Ammon's horn (tissue), 1 donor: Measurements from ENCODE around the gene ARAP3.

Experiments used
- DNase-seq: peaks from one replicate; pipeline ENCODE4 v3.0.0-alpha.2; 2016; ENCODE audit warnings: low spot score

ARAP3 gene

DNA sequence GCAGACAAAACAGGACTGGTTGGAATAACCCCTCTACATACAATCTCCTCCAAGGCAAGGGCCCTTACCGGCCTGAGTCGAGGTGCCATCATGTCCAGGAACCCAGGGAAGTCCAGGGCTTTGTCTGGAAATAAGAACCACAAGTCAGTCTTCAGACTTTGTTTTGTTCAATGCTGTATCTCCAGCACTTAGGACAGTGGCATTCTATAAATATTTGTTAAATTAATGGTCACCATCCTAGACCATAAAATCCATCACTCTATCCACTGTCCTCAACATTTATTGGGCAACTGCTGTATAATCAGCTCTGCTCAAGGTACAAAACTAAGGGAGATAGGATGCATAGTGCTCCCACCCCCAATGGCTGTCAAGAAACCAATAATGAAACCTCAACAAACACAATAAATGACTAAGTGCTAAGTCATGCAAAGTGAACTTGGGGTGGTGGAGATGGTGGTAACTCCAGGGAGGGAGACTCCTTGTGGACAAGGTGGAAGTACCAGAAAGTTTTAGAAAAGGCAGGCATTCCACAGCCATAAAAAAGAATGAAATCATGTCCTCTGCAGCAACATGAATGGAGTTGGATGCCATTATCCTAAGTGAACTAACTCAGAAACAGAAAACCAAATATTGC, 40.3 kb downstream of the ARAP3 start:
- no peak for DNase-seq

DNA sequence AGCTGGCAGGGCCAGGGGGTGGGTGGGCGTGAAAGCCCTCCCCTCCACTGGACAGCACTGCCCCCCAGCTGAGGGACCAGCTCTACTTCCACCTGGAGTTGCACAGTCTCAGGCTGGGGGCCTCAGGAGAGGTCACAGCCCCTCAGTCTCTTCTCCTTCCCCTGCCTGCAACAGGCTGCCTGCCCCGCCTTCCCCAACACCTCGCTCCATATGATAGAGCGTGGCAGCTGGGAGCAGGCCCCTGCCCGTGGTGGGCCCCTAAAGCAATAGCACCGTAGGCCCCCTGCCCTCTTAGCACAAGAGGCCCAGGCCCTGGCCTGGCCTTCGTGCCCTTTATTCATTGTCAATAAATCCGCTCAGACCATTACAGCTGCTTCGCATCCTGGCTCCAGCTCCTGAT, 41.3 kb downstream of the ARAP3 start:
- no peak for DNase-seq

DNA sequence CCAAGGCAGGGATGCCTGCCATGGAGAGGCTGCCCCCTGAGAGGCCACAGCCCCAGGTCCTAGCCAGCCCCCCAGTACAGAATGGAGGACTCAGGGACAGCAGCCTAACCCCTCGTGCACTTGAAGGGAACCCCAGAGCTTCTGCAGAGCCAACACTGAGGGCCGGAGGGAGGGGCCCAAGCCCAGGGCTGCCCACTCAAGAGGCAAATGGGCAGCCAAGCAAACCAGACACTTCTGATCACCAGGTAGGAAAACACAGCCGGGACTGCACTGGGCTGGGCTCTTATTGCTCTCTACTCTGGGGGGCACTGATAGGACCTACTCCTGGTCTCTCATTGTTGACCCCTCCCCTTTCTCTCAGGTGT, 42.0 kb downstream of the ARAP3 start:
- DNase-seq = no peak

DNA sequence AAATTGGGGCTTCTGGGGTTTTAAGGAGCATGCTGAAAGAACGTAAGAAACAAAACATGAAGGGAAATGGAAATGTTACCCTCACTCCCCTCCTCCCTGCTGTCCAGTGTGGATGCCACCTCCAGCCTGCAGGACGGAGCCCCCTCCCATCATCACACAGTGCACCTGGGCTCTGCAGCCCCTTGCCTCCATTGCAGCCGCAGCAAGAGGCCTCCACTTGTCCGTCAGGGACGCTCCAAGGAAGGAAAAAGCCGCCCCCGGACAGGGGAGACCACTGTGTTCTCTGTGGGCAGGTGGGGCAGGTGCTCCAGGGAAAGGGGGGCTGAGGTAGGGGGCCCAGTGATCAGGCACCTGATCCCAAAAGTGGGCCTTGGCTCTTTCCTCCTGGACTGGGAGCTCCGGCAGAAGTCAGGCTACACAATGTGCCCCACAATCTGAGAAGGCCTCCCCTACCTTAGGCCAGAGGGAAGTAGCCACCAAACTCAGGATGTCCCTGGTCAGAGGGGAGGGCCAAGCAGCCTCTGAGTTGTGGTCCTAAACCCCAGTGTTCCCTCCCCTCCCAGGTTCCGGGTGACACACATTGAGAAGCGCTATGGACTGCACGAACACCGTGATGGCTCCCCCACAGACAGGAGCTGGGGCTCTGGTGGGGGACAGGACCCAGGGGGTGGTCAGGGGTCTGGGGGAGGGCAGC, 42.5 kb downstream of the ARAP3 start:
- no peak for DNase-seq

DNA sequence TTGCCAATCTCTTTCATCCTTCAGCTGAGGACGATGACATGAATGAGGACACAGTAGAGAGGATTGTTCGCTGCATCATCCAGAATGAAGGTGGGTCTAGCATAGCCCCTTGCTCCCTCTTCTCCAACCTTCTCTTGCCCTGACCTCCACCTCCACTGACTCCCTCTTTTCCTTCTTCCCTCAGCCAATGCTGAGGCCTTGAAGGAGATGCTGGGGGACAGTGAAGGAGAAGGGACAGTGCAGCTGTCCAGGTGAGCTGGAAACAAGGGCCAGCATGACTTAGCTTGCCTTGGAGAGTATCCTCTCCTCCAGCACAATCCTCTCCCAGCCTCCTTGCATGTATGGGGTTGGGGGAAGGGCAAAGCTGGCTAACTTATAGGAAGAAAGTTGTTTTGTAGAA, 43.3 kb downstream of the ARAP3 start:
- no peak for DNase-seq

DNA sequence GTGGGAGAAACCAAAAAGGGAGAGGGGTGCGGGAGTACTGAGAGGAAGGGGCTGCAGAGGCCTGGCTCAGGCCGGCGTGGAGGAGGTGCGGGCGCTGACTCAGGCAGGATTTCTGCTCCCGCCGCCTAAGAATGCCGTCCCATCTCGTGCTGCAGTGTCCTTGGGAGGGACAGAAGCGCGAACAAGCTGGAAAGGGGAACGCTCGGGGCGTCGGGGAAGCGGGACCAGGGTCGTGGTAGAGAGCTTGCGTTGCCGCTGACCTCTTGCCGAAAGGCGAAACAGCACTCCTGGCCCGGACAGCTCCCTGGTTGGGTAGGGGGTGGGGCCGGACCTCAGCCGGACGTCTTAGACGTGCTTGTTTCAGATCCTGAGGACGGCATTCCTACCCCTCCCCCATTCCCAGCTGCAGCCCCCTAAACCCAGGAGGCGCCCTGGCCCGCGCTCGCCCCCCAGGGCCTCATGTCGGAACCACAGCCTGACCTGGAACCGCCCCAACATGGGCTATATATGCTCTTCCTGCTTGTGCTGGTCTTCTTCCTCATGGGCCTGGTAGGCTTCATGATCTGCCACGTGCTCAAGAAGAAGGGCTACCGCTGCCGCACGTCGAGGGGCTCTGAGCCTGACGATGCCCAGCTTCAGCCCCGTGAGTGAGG, 44.1 kb downstream of the ARAP3 start:
- DNase-seq = peak; percentile 50

DNA sequence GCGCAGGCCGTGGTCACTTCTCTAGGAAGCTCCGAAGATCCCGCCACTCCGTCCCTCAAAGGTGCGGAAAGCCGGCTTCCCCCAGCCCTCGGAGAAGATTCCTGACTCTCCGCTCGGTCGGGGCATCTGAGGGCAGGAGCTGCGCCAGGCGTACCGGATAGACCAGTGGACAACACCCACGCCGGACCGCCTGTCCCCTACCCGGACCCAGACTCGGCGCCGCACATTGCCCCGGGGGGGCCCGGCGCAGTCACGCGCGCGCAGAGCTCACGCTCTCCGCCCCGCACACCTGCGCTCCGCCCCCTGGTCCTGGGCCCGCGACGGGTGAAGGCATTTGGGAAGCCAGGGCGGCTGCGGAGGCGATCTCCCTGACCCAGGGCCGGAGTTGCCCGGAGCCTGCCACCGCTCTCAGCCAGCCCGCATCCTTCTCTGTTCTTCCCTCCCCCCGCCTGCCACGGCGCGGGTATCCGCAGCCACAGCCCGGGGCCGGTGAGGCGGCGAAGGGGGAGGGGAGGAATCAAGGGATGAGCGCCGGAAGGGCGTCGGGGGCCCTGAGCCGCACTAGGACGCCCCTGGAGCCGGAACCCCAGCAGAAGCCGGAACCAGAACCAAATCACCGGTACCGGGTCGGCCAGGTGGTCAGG, 44.8 kb downstream of the ARAP3 start:
- DNase-seq = no peak

DNA sequence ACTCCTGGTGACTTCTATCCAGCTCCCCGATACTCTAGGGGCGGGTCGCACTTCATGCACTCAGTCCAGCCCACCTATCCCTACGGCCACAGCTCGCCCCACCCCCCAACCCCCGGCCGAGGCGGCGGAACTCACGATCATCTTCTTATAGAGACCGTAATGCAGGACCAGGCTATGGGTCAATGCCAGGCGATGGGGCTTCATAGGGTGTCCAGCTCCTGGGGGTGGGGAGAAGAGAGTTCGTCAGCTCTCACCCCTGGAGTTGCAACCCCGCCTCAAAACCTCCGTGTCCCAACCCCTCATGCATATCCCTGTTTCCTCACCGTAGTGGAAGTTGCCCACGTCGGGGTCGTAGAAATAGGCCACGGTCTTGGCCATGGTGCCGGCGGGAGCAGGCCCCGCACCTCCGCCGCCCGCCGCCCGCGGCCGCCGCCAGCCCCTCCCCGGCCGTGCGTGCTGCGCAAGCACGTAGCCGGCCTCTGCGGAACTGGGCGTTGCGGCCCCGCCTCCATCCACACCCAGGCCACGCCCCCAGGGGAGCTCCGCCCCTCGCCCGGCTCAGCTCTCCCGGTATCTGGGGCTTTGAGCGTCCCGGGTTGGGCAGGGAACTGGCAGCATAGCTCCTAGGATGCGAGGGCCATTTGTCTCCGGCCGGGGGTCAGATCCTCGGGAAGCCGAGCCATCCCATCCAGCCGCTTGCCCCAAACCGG, 45.5 kb downstream of the ARAP3 start, which contains the start of the genes HDAC3 and RELL2:
HDAC3 (minus strand) TSS at position 437 of the 710 bp plus-strand sequence; CDS start at position 378, 59 bp downstream.
RELL2 (plus strand) TSS at position 585 of the 710 bp plus-strand sequence. CDS start 1,229 bp downstream, outside the sequence.
- DNase-seq = peak; percentile 97

DNA sequence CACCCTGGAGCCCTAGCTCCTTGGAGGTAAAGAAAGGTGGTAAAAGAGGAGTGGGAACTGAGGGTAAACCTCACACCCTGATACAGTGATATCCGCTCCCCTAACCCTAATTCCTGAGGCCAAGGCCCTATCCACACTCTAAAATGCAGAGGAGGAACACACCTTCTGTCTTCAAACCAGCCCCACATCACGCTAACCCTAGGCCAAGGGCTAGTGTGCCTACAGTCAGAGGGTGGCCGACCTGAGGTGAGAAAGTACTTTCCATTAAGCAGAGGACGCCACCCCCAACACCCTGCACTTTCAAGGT, 46.0 kb downstream of the ARAP3 start:
- no peak for DNase-seq

DNA sequence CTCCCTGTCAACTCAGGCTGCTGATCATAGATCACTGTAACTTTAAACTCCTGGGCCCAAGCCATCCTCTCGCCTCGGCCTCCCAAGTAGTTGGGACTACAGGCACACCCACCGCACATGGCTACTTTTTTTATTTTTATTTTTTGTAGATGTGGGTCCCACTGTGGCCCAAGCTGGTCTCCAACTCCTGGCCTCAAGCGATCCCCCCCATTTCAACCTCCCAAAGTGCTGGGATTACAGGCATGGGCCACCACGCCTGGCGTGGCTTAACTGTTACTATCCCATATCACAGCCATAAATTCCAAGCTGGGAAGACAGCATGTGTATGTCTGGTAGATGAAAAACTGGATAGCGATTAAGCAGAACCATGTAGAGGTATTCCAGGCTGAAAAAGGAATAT, 46.4 kb downstream of the ARAP3 start:
- DNase-seq = no peak

DNA sequence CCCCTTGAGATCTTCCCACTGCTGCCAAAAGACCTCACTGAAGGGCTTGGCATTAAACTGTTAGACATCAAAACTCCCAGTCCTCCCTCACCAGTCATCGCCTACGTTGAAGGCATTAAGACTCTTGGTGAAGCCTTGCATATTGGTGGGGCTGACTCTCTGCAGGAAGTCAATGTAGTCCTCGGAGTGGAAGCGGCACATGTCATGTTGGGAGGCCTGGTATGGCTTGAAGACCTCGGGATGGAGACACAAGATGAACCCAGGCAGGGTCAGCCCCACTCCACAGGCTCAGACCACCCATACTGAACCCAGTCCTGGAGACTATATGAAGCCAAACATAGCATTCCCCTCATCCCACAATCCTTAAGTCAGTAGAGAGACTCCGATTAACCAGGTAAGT, 47.3 kb downstream of the ARAP3 start:
- no peak for DNase-seq

DNA sequence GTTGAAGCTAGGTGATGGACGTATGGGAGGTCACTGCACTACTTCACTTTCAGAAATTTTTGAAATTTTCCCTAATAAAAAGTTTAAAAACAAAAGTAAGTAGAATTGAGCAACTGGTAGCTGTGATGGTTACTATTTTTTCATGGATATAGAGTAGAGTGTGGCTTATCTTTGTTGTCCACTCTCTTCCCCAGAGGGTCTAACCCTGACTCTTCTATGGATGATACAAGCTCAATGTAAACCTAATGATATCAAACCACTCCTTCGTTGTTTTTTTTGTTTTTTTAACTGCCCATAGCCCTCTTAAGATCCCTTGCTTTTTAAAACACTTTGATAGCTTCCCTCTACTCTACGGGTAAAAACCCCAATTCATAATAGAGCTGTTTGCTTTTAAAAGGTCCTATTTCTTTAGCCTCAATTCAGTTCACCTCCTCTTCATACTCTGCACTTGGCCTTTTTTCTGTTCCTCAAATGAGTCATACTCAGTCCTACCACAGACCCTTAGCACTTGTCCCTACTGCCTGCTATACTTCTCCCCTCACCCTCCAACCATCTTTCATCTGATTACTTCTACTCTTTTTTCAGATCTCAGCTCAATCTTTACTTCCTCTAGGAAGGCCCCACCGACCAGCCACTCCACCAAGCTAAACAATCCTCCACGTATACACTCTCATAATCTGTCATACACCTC, 48.0 kb downstream of the ARAP3 start:
- DNase-seq = no peak

DNA sequence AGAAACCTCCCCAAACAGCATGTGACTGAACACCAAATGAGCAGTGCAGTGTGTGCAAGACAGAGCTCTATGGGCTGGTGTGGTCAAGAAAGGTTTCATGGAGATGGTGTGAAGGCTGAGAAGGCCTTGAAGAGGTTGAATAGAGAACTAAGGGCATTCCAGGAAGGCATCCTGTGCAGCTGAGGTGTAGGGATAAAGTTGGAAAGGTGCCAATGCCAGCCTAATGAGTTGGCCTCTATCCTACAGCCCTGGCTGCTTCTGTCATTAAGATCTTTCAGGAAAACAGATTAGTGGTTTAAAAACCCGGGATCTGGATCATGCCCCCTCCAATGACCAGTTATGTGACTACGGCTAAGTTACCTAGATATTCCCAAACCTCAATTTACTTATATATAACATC, 49.4 kb downstream of the ARAP3 start:
- DNase-seq = no peak

DNA sequence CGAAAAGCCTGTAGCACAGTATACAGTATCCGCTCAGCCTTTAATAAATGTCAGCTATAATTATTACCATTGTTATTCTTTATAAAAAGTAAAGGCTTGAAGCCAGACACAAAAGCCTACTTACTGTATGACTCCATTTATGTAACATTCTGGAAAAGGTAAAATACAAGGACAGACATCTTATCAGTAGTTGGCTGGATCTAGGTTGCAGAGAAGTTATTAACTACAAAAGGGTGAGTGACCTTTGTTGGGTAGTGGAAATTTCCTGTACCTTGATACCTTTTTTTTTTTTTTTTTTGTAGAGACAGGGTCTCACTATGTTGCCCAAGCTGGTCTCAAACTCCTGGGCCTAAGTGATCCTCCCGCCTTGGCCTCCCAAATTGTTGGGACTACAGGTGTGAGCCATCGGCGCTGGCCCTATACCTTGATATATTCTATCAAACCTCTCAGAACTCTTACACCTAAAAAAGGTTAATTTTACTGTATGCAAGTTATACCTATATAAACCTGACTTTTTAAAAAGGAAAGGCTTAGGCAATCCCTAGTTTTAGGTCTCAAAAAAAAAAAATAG, 51.4 kb downstream of the ARAP3 start:
- no peak for DNase-seq

DNA sequence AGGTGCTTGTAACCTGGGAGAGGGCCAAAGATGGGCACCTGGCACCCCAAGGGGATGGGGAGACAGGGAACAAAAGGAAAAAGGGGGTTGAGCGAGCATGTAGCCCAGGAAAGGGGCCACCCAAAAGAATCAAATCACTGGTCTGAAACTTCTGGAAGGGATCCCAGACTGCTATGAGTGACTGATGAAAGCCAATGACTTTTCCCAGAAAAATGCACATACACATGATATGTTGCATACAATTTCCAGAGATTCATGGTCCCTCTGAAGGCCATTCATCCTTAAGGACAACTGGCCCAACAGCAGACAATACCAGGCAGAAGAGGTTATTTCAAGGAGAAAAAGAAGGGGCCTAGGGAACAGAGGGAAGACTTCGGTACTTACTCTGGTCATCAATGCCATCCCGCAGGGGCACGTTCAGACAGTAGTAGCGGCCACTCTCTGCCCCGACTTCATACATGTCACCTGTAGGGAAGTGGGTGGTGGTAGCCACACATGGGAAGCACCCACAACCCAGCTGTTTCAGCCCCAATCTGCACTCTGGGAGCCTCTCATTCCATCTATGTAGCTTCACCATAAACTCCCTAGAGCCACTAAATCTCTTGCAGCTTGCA, 53.7 kb downstream of the ARAP3 start:
- no peak for DNase-seq

DNA sequence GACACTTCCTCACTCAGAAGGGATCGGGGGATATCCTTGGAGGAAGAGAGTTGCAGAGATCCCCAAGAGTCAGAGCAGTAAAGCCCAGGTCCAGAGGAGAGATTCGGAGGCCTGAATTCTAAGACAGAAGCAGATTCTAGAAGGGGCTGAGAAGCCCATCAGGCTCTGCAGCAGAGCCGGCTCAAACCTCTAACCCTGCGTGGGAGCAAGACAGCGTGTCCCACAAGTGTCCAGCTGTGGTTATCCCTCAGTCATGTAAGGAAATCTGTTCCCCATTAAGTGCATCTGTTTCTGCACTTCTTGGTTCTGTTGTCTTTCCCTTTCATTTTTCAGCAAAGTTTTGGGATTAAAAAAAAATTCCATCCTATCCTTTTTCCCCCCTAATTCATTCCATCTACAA, 58.4 kb downstream of the ARAP3 start:
- DNase-seq = no peak

DNA sequence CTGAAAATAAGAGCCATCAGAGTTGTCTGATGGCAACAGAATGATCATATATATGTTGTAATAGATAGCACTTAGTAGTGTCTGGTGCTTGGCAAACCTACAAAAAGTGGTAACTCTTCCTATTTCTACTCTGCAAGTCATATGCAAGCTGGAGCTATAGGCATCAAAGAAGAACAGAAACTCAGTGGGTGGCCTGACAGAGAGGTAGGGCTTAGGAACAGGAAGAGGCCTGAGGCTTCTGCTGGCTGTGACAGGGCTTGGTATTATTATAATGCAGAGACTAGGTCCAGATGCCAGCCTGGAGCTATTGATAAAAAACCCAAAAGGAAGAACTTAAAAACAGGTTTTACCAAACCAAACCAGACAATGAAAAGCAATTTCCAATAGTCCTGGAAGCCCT, 58.8 kb downstream of the ARAP3 start:
- peak; percentile 67 for DNase-seq

DNA sequence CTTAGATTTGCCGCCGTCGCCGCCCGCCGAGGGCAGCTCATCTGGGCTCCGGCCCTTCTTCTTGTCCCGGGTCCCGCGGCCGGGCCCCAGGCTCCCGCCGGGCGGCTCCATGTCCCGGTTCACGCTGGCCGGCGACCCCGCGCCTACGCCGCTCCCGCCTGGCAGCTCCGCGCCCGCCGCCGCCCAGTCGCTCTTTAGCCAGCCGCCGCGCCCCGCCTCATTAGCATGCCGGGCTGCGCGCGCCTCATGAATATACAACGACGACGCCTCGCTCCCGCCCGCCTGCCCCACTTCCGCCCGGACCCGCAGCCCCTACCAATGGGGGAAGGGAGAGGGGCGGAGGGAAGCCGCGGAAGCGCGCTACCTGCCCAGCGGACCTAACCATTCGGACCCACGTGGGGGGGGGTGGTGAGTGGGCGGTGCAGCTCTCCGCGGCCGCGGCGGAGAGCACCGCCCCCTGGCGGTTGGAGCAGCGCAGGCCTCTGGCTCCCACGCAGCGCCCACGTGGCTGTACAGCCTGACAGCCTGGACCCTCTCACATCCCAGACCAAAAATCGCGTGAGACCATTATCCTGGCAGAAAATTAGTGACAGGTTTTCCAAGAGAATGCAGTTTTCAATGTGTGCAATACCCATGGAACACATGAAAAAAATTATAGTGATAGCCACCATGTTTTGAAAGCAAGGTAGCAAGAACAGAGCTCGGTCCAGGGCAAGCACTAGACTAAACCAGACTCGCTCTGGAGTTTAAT, 63.1 kb downstream of the ARAP3 start, which contains the start of gene DIAPH1:
DIAPH1 (minus strand) TSS at position 197 of the 751 bp plus-strand sequence; CDS start at position 111, 86 bp downstream.
- peak; percentile 92 for DNase-seq

DNA sequence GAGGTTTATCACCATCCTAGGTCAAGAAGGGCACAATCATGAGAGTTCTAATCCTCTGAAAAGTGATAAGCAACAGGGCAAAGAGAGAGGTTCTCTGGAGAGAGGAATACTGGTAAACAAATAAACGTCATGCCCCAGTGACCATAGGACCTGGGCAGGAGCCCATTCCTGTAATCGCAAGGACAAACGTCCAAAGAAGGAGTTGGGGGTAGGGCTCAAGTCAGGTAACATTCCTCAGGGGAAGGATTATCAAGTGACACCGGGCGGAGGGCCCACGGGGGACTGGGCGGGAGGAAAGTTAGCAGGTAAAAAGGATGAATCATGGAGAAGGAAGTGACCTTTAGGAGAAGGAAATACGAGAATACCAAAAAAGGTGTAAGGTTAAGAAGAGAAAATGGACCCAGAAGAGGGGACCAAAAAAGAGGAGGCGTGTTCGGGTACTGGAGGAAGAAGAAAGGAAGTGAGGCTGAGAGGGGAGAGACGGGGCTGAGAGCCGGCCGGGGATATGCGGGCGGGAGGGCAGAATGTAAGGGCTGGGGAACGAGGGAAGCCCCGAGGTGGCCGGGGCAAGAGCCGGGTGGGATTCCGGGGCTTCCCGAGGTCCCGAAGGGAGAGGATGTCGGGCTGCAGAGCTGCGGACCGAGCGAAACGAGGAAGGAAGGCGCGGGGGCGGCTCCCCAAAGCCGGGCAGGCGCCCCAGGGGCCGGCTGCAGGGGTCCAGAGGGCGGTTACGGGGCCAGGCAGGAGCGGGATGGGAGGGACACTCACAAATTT, 63.8 kb downstream of the ARAP3 start:
- DNase-seq = no peak
